Tibial artery (tissue), 4 donors: Measurements from ENCODE around the gene ODAD4.

Experiments used
- DNase-seq, 2 donors: peaks; one replicate each; pipeline ENCODE4 v3.0.0-alpha.2; 2019
- H3K27ac ChIP-seq, 2 donors: fragments of 200-600 bp; sonication (generic) in 1 of 2; 1 replicate in 1 of 2; 2 replicates in 1 of 2; pipeline ENCODE4 v1.5.1; 2018 to 2019; ENCODE audit warnings: mild to moderate bottlenecking in 1 of 2
- H3K27me3 ChIP-seq, 2 donors: fragments of 200-600 bp; sonication (generic) in 1 of 2; one replicate each; pipeline versions ENCODE4 v1.5.1 to v1.6.0; 2016 to 2019
- H3K36me3 ChIP-seq, 3 donors: fragments of 200-600 bp; sonication (generic) in 2 of 3; one replicate each; pipeline ENCODE4 v1.5.1; 2016 to 2019; ENCODE audit warnings: mild to moderate bottlenecking in 2 of 3
- H3K4me1 ChIP-seq, 4 donors: fragments of 200-600 bp; sonication (generic) in 2 of 4; 1 replicate in 3 of 4; 2 replicates in 1 of 4; pipeline ENCODE4 v1.5.1; 2016 to 2019
- H3K4me3 ChIP-seq, 2 donors: fragments of 200-600 bp; sonication (generic) in 1 of 2; 1 replicate in 1 of 2; 2 replicates in 1 of 2; pipeline ENCODE4 v1.5.1; 2018 to 2019; ENCODE audit warnings: mild to moderate bottlenecking in 2 of 2
- H3K9me3 ChIP-seq, 3 donors: fragments of 200-600 bp; sonication (generic) in 1 of 3; one replicate each; pipeline ENCODE4 v1.5.1; 2016 to 2019
- CTCF ChIP-seq, 2 experiments: fragments of 200-600 bp in 1 of 2; fragments of 450-650 bp in 1 of 2; IDR thresholded peaks; one replicate each; pipeline ENCODE4 v1.5.1; 2017 to 2019; ENCODE audit warnings: antibody characterized with exemption in 2 of 2, mild to moderate bottlenecking in 1 of 2, moderate library complexity in 1 of 2
- intact Hi-C: fragments of 100-400 bp; cut with DNase I; formaldehyde crosslinking; loops from one replicate; pipeline ENCODE4 v1.15.0; 2023; ENCODE audit warnings: low total_unique reads

Gene ODAD4

DNA sequence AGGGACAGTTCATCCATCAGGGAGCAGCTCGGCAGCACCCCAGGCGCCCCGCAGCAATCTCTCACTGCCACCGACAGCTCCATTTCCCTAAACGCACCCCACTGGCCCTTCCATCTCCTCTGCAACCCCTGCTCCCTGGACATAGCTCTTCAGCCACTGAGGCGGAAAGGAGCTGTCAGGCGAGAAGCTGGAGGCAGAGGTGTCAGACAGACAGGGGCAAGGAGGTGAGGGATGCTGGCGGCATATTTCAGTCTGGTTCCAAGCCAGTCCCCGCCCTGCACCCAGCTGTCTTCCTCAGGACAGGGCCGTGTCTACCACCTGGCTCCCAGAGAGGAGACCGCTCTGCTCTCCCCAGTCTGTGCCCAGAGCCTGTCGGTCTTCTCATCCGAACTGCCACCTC lies 21.3 kb upstream of the ODAD4 start:
- no peak for TF ChIP-seq CTCF (IDR thresholded peaks at IDR 0.05)
- Histone ChIP-seq H3K27me3 (no peaks in the 10 kb centered on the region), H3K4me1 (peaks cover 0 to 2% (median 0%) of the 10 kb centered on the region in 4 donors), H3K27ac (no peak overlapping the region), H3K36me3 (peaks cover 76 to 98% (median 91%) of the 10 kb centered on the region in 3 donors), H3K9me3 (no peaks in the 10 kb centered on the region), H3K4me3 (no peak overlapping the region)
- DNase-seq, result no peak
- intact Hi-C loops, result no loop called here

GRCh38 chr17:41910701-41911391 lies 19.6 kb upstream of the ODAD4 start:
- TF ChIP-seq CTCF (IDR thresholded peaks at IDR 0.05), result no peak
- no peaks in the 10 kb centered on the region for H3K27me3 ChIP-seq
- H3K36me3 ChIP-seq, result peaks cover 60 to 80% (median 74%) of the 10 kb centered on the region in 3 donors
- intact Hi-C loops, result no loop called here
- no peak for DNase-seq
- no peaks in the 10 kb centered on the region for H3K9me3 ChIP-seq
- H3K4me1 ChIP-seq, result peaks cover 0 to 15% (median 0%) of the 10 kb centered on the region in 4 donors
- H3K4me3 ChIP-seq, result no peak overlapping the region
- no peak overlapping the region for H3K27ac ChIP-seq

- H3K27ac ChIP-seq, result no peak overlapping the region
- DNase-seq, result no peak
- no peaks in the 10 kb centered on the region for H3K27me3 ChIP-seq
- TF ChIP-seq CTCF (IDR thresholded peaks at IDR 0.05), result no peak
- H3K4me3 ChIP-seq, result no peak overlapping the region
- H3K36me3 ChIP-seq, result peaks cover 48 to 60% (median 59%) of the 10 kb centered on the region in 3 donors
- peaks cover 0 to 30% (median 14%) of the 10 kb centered on the region in 4 donors for H3K4me1 ChIP-seq
- H3K9me3 ChIP-seq, result no peaks in the 10 kb centered on the region
- intact Hi-C loops, result no loop called here
Observed at GRCh38 chr17:41912925-41913324, 17.5 kb upstream of the ODAD4 start.

DNA sequence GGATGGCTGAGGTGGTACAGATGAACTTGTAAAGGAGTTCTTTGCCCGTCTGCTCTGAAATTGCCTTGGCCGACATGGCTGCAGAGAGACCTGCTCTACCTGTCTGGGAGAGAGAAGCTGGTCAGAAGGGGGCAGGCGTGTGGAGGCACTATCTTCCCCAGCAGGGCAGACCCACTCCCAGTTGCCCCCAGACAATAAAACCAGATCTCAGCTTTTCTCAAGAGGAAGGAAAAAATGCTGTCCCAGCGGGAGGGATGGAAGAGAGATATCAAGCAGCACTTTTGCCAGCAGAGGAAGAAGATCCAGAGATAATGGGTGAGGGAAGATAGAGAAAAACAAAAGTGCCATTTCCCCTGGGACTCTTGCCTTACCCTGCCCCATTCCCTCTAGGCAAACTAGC lies 16.6 kb upstream of the ODAD4 start:
- H3K9me3 ChIP-seq, result no peaks in the 10 kb centered on the region
- H3K27ac ChIP-seq, result no peak overlapping the region
- H3K4me3 ChIP-seq, result no peak overlapping the region
- no peak for TF ChIP-seq CTCF (IDR thresholded peaks at IDR 0.05)
- intact Hi-C loops, result no loop called here
- no peaks in the 10 kb centered on the region for H3K27me3 ChIP-seq
- no peak for DNase-seq
- H3K4me1 ChIP-seq, result peaks cover 0 to 31% (median 15%) of the 10 kb centered on the region in 4 donors
- peaks cover 39 to 51% (median 50%) of the 10 kb centered on the region in 3 donors for H3K36me3 ChIP-seq

- Histone ChIP-seq H3K4me3 (no peak overlapping the region), H3K36me3 (peaks cover 34 to 45% (median 45%) of the 10 kb centered on the region in 3 donors), H3K27ac (no peak overlapping the region), H3K9me3 (no peaks in the 10 kb centered on the region), H3K27me3 (no peaks in the 10 kb centered on the region), H3K4me1 (peaks cover 0 to 33% (median 16%) of the 10 kb centered on the region in 4 donors)
- no peak for TF ChIP-seq CTCF (IDR thresholded peaks at IDR 0.05)
- intact Hi-C loops, result no loop called here
- no peak for DNase-seq
Observed at GRCh38 chr17:41914358-41914766, 16.1 kb upstream of the ODAD4 start.
